GM19452 (cell line): ENCODE results near the gene TDRD9.

Experiments used
- ATAC-seq: cut with Tn5 transposase; IDR thresholded peaks from one replicate; pipeline ENCODE4 v1.9.1; 2021; ENCODE audit not compliant: unreplicated experiment

TDRD9 gene

DNA sequence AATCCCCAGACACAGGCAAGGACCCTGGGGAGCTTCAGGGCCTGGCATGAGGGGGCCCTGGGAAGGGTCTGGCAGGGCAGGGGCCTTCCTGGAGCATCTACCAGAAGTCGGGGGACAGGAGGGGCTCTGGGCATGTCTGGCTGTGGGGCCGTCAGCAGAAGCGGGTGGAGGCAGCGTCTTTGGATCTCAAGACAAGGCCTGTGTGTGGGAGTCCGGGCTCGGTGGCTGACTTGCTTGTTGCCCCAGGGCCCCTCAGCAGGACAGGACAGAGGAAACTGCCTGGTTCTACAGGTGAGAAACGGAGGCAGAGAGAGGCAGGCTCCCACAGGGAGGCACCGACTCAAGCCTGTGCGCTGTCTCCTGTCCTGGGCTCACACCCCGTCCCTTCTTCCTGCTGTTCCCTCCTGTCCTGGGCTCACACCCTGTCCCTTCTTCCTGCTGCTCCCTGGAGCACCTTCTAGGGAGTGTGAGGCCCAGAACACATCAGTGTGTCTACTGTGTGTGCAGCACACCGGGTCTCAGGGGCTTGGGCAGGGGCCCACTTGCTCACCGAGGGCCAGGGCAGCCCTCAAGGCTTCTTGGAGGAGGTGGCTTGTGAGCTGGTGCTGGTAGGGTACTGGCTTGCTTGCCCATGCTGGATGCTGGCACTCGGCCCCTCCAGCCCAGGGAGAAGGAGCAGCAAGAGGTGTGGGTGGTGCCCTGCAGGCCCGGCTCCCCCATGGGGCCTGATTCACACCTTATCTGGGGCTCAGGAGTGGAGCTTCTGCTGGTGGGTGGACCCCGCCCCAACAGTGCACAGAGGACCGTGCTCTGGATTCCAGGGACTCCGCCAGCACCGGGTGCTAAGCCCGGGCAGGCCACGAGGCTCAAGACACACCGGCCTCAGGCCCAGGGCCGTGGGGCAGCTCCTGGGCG, 172.2 kb downstream of the TDRD9 start:
- no peak for ATAC-seq

DNA sequence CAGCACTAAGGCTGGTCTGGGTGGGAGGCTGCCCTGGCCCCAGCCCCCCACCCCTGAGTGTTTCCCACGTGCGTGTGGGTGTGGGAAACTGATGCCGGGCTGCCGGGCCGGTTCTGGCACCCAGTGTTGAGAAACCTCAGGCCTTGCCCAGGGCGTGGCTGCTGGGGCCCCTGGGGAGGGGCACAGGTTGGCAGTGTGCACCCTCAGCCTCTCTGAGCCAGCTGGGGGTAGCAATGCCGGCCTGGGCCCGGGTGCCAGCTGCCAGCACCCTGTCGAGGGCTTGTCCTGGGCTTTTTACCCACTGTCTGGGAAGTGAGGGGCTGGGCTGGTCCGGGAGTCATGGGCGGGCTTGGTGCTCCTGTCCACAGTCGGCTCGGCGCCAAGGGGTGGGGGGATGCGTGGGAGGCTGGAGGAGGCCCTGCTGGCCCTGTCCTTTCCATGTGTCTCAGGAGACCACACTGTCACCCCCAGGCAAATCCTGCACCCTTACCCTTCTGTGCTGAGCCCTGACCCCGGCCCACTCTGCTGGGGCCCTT, 172.9 kb downstream of the TDRD9 start:
- ATAC-seq = no peak

- no peak for ATAC-seq
Observed at GRCh38 chr14:104101651-104102281, 173.5 kb downstream of the TDRD9 start.
